Retinal pigment epithelial cell (primary cell): Measurements from ENCODE around the gene PBXIP1.

Source experiments
- DNase-seq: peaks from one replicate; pipeline ENCODE4 v3.0.0-alpha.2; 2010; ENCODE audit warnings: low read depth
- H3K4me3 ChIP-seq: 2 replicates; pipeline ENCODE4 v1.5.1; 2011; ENCODE audit warnings: mild to moderate bottlenecking, low read length, control low read depth, moderate library complexity
- CTCF ChIP-seq: conservative IDR thresholded peaks from 2 replicates; pipeline ENCODE4 v1.5.1; 2011; ENCODE audit warnings: low read depth, low read length, control low read depth, inconsistent platforms

PBXIP1 gene

DNA sequence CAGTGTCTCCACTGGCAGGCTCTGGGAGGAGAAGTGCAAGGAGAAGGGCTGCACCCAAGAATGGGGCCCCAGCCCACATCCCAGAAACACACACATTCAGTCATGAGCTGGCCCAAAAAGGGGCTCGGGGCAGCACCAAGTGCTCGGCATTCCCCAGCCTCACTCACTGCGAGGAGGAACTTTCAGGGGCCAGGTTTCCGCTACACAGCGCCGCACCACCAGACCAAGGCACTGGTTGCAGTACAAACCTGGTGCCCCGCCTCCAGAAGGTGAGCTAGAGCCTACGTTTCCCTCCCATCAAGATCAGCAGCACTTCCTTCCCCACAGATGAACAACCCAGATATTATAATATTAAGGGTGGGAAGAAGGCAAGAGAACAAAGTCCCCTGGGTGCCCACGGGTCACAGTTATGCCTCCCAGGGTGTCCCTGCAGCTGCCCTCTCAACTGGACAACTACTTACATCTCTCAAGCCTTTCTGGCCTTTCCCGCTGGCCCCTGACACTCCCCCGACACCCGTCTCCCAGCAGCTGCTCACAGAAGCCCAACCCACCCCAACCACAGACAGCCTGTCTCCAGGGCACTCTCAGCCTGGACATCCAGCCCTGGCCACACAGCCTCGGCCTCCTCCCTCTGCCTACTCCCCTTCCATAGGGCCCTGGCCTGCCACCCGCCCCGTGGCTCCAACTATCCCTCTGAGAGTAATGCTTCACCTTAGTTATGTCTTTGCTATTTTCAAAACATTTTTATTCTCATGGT is 3.8 kb downstream of the PBXIP1 start:
- no peak for TF ChIP-seq CTCF
- no peak overlapping the region for H3K4me3 ChIP-seq
- no peak for DNase-seq

DNA sequence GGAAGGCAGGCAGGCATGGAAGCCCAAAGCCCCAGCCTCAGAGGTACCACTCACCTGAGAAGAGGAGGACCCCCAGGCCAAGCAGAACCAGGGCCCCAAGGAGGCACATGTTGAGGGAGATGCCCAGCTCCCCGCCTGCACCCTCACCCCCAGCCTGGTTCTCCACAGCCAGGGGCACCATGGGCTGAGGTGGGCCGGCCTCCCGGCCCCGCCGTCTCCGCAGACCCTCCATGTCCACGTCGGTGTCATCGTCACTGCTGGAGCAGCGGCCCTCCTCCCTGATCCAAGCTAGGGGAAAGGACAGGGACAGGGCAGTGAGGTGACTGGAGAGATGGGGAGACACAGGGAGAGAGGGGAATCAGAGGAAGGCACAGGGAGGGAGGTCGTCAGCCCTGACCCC is 7.8 kb downstream of the PBXIP1 start:
- TF ChIP-seq CTCF, result no peak
- DNase-seq, result no peak

DNA sequence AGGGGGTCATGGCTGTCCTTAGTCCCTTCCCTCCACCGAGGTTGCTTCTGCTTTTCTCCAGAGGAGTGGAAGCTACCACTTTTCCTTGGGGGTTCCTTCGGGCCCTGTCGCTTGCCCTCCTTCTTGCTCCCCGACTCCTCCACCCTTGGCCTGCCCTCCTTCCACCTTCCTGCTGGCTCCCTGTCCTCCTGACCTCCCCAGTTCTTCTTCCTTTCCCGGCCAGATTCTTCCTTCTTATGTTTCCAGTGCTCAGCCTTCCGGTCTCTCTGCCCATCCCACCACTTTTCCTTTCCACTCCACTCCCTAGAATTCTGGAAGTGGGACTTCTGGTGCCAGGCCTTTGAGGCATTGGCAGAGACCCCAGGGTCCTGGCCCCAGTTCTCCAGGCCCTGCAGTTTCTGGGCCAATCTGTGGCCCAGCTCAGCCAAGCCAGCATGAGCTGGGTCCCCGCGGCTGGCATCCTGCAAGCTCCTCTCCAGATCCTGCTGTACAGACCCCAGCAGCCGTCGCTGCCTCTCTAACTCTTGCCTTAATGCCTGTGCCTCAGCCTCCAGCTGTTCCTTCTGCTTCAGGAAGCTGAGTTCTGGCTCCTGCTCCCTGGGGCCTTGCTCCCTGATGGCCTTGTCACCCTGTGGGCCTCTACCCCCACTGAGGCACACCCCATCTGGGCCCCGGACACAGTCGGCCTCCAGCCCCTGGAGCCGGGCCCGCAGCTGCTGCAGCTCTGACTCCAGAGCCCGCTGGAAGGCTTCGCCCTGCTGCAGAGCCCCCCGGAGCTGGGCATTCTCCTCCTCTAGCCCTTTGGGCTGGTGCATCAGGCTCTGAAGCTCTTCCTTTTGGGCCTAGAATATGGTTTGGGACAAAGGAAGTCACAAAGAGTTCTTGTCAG is 9.7 kb downstream of the PBXIP1 start:
- no peak for TF ChIP-seq CTCF
- DNase-seq, result no peak
- no peak overlapping the region for H3K4me3 ChIP-seq

More for the DNA sequence above, 7.8 kb downstream of the PBXIP1 start:
- no peak overlapping the region for H3K4me3 ChIP-seq

- no peak for DNase-seq
- H3K4me3 ChIP-seq, result no peak overlapping the region
- no peak for TF ChIP-seq CTCF
These were observed 10.5 kb downstream of the PBXIP1 start for GRCh38 chr1:154945160-154945961.

DNA sequence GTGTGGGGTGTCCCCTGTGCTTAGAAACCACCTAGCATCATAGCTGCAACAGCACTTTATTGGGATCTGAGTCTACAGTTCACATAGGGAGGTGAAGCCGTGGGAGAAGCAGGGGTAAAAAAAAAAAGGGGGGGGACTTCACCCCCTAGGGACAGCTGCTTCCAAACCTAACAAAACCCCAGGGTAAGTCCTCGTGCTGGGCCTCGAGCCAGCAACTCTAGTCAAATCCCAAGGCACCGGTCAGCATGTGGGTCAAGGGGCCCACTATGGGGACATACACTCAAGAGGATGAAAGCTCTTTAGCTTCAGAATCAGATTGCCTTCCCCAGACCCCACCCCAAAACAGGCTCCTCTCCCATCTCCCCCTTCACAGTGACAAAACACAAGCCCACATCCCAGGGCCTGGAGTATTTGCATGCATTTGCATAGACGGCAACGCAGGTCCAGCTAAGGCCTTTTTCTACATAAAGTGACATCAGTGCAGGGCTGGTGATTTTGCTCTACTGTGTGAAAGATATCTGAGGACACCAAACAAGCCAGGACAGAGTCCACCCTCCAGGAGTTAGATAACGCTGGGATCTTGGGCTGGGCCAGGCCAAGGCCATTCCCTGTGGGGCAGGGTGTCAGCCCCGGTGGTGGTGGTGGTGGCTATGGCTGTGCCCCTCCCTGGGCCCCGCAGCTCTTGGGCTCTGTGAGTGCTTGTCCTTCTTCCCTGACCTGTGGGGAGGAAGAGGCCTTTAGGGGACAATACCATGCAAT is 11.3 kb downstream of the PBXIP1 start:
- H3K4me3 ChIP-seq, result no peak overlapping the region
- TF ChIP-seq CTCF, result no peak

GRCh38 chr1:154943649-154944400 is 12.1 kb downstream of the PBXIP1 start:
- DNase-seq, result no peak
- H3K4me3 ChIP-seq, result no peak overlapping the region
- TF ChIP-seq CTCF, result peak; percentile 90

More for the DNA sequence above, 11.3 kb downstream of the PBXIP1 start:
- DNase-seq, result no peak
